ENCODE results near the gene ZNF518A. TPM values are rescaled to one million over a fixed set of nuclear protein-coding genes. Genes with fewer than 3 reads are reported as not detected.

ZNF518A gene
- total RNA-seq, 4 donors from 2014 or later, result 18.9 to 24.5 (median 20.1) TPM

DNA sequence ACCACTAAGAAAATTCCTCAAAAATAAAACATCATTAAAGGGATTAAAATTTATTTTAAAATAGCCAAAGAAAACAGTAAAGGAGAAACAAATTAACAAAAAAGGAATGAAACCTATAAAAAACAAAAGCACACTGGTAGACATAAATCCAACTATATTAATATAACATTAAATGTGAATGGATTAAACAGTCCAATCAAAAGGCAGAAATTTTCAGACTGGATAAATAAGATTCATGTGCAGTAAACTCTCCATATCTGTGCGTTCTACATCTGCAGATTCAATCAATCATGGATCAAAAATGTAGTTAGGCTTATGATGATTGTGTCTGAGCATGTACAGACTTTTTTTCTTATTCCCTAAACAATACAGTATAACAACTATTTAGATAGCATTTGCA, 42.6 kb downstream of the ZNF518A start:
- TF ChIP-seq, protein P1, sequence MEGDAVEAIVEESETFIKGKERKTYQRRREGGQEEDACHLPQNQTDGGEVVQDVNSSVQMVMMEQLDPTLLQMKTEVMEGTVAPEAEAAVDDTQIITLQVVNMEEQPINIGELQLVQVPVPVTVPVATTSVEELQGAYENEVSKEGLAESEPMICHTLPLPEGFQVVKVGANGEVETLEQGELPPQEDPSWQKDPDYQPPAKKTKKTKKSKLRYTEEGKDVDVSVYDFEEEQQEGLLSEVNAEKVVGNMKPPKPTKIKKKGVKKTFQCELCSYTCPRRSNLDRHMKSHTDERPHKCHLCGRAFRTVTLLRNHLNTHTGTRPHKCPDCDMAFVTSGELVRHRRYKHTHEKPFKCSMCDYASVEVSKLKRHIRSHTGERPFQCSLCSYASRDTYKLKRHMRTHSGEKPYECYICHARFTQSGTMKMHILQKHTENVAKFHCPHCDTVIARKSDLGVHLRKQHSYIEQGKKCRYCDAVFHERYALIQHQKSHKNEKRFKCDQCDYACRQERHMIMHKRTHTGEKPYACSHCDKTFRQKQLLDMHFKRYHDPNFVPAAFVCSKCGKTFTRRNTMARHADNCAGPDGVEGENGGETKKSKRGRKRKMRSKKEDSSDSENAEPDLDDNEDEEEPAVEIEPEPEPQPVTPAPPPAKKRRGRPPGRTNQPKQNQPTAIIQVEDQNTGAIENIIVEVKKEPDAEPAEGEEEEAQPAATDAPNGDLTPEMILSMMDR (IDR thresholded peaks at IDR 0.05; ENCODE audit: low read depth), result no peak

DNA sequence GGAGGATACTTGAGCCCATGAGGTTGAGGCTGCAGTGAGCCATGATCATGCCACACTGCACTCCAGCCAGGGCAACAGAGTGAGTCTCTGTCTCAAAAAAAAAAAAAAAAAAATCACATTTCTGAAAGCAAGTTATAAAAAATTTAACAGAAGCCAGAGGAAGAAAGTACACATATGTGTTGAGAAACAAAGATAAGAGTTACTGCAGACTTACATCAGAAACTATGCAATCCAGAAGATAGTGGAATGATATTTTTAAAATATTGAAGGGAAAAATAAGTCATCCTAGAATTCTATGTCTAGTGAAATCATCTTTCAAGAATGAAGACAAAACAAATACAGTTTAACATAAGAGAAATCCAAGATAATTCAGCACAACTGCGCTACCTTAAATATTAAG, 46.9 kb downstream of the ZNF518A start:
- TF ChIP-seq, protein P1 (IDR thresholded peaks at IDR 0.05; ENCODE audit: low read depth), result no peak

- TF ChIP-seq, protein P1 (IDR thresholded peaks at IDR 0.05; ENCODE audit: low read depth), result no peak
Observed at GRCh38 chr10:96188421-96188820, 58.3 kb downstream of the ZNF518A start.

DNA sequence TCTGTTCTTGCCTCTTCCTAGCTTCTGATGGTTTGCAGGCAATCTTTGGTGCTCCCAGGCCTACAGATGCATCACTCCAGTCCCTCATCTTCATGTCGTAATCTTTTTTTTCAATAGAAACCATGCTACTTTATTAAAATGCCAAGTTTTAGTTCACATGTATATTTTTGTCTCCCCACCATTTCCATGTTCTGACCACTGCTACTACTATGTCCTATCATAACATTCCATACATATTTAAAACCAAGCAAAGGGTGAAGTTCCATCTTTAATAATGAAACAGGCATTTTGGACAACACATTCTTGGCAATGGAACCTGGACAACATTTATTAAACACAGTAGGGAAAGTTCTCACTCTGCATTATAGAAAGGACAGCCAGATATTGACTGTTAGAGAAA, 58.8 kb downstream of the ZNF518A start:
- TF ChIP-seq, protein P1 (IDR thresholded peaks at IDR 0.05; ENCODE audit: low read depth), result no peak

DNA sequence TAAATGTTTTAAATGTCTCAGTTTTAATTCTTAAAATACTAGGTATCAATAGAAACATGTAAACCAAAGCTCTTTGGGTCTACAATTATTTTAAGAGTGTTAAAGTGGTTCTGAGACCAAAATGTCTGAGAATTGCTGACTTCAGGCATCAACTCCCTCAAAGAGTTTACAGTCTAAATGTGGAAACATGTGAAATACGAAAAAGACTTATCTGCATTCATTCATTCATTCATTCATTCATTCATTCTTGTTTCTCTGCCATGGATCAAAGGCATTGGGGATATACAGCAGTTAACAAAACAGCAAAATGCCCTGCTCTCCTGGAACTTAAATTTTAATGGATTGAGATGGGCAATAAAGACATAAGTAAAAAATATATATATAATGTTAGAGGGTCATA, 71.4 kb downstream of the ZNF518A start:
- TF ChIP-seq, protein P1 (IDR thresholded peaks at IDR 0.05; ENCODE audit: low read depth), result no peak

GRCh38 chr10:96205580-96205979, 75.5 kb downstream of the ZNF518A start:
- TF ChIP-seq, protein P1 (IDR thresholded peaks at IDR 0.05; ENCODE audit: low read depth), result no peak

DNA sequence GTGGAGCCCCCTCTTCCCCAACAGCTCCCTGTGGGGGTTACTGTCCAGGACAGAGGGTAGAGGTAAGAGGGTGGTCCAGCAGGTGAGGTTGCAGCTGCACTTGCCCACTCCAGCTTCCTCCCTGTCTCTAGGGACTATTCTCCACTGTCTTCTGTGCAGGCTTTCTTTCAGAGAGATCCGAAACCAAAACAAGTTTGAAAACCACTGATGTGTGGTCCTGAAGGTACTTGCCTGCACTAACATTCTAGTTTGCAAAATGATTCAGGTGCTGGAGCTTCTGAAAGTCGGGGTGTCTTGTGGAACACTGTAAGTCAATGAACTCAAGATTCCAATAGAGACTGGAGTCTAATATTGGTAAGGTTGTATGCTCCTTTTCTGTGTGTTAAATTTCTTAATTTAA, 78.2 kb downstream of the ZNF518A start:
- TF ChIP-seq, protein P1 (IDR thresholded peaks at IDR 0.05; ENCODE audit: low read depth), result no peak
